HL-60 (cell line): ENCODE data around the gene MAP3K4.

Source experiments
- DNase-seq, 2 experiments: peaks; one replicate each; pipeline ENCODE4 v3.0.0-alpha.2; 2010 to 2020; ENCODE audit warnings: low read depth in 1 of 2, low spot score in 1 of 2
- H3K27ac ChIP-seq: fragments of 250-450 bp; sonication (Bioruptor Pico); replicated peaks from 2 replicates; pipeline ENCODE4 v1.5.1; 2020; ENCODE audit warnings: mild to moderate bottlenecking, moderate library complexity
- H3K27me3 ChIP-seq: fragments of 250-450 bp; sonication (Bioruptor Pico); 2 replicates; pipeline ENCODE4 v1.5.1; 2021; ENCODE audit warnings: mild to moderate bottlenecking, moderate library complexity; ENCODE audit not compliant: insufficient read depth, poor library complexity, severe bottlenecking
- H3K4me3 ChIP-seq: replicated peaks from 2 replicates; pipeline ENCODE4 v1.5.1; 2011; ENCODE audit warnings: mild to moderate bottlenecking, control low read depth, low read length; ENCODE audit not compliant: insufficient read depth
- GABPA ChIP-seq: IDR thresholded peaks from 2 replicates; pipeline ENCODE4 v1.6.1; 2012; ENCODE audit warnings: low read depth
- POLR2AphosphoS5 ChIP-seq: IDR thresholded peaks from 2 replicates; pipeline ENCODE4 v1.6.1; 2012; ENCODE audit warnings: low read depth
- SPI1 ChIP-seq: IDR thresholded peaks from 2 replicates; pipeline ENCODE4 v1.6.1; 2012; ENCODE audit warnings: low read depth, mild to moderate bottlenecking, borderline replicate concordance
- TF ChIP-seq, protein P1 (sequence below): IDR thresholded peaks from one replicate; pipeline ENCODE4 v1.5.1; 2011; ENCODE audit warnings: low read length, control low read depth, inconsistent platforms; ENCODE audit not compliant: insufficient read depth
- TF ChIP-seq, protein P2 (sequence below): IDR thresholded peaks from 2 replicates; pipeline ENCODE4 v1.6.1; 2012; ENCODE audit warnings: low read depth; ENCODE audit not compliant: insufficient replicate concordance

MAP3K4 gene

DNA sequence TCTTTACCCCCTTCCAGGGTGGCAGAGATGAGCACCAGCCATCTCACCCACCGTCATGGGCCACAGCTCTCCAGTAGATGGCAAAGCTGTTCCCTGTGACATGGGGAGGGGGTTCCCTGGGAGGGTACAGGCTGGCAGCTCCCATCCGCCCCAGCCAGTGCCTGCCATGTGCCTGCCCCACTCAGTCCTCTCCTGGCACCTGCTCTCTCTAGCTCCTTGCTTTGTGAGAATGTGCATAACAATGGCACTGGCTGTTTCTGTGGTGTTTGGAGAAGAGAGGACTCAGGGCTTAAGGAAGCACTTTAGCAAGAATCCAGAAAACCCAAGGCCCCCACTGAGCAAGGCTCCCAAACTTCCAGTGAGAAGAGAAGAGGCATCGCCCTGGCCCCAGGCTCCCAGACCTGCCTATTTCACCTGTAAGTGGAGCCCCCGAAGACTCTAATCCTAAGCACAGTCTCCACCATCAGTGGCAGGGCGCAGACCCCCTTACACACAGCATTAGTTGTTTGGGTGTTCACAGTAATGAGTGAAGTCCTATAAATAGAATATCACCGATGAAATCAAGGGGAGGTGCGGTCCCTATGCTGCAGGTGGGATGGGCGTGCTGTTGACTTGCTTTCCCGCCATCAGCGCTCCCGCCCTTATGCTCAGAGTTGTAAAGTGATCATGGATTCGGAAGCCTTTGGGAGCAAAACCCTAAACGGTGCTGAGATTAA, 172.1 kb downstream of the MAP3K4 start:
- TF ChIP-seq GABPA (no peak), POLR2AphosphoS5 (no peak), SPI1 (no peak)
- TF ChIP-seq, protein P1, sequence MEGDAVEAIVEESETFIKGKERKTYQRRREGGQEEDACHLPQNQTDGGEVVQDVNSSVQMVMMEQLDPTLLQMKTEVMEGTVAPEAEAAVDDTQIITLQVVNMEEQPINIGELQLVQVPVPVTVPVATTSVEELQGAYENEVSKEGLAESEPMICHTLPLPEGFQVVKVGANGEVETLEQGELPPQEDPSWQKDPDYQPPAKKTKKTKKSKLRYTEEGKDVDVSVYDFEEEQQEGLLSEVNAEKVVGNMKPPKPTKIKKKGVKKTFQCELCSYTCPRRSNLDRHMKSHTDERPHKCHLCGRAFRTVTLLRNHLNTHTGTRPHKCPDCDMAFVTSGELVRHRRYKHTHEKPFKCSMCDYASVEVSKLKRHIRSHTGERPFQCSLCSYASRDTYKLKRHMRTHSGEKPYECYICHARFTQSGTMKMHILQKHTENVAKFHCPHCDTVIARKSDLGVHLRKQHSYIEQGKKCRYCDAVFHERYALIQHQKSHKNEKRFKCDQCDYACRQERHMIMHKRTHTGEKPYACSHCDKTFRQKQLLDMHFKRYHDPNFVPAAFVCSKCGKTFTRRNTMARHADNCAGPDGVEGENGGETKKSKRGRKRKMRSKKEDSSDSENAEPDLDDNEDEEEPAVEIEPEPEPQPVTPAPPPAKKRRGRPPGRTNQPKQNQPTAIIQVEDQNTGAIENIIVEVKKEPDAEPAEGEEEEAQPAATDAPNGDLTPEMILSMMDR, result no peak
- TF ChIP-seq, protein P2, sequence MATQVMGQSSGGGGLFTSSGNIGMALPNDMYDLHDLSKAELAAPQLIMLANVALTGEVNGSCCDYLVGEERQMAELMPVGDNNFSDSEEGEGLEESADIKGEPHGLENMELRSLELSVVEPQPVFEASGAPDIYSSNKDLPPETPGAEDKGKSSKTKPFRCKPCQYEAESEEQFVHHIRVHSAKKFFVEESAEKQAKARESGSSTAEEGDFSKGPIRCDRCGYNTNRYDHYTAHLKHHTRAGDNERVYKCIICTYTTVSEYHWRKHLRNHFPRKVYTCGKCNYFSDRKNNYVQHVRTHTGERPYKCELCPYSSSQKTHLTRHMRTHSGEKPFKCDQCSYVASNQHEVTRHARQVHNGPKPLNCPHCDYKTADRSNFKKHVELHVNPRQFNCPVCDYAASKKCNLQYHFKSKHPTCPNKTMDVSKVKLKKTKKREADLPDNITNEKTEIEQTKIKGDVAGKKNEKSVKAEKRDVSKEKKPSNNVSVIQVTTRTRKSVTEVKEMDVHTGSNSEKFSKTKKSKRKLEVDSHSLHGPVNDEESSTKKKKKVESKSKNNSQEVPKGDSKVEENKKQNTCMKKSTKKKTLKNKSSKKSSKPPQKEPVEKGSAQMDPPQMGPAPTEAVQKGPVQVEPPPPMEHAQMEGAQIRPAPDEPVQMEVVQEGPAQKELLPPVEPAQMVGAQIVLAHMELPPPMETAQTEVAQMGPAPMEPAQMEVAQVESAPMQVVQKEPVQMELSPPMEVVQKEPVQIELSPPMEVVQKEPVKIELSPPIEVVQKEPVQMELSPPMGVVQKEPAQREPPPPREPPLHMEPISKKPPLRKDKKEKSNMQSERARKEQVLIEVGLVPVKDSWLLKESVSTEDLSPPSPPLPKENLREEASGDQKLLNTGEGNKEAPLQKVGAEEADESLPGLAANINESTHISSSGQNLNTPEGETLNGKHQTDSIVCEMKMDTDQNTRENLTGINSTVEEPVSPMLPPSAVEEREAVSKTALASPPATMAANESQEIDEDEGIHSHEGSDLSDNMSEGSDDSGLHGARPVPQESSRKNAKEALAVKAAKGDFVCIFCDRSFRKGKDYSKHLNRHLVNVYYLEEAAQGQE, result no peak
- DNase-seq, result no peak
- H3K27ac ChIP-seq, result no peak overlapping the region
- H3K4me3 ChIP-seq, result no peak overlapping the region
- no peaks in the 10 kb centered on the region for H3K27me3 ChIP-seq

DNA sequence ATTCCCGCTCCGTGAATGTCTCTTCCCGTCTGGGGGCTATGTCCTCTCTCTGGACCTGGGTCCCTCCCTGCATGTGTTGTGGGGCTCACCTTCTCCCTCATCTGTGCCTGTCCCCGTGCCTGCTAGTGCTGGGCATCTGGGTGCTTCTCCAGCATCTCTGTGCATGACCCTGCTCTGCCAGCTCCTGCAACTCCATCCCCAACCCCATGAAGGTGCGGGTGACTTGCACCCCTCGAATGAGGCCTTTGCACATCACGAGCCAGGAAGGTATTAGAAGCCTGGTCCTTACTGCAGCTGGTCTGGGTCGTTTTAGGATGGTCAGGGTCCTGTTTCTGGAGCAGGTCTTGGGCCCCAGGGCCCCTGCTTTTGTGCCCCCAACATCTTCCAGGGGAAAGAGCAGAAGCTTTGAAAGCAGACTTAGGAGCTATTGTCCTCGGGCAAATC, 172.6 kb downstream of the MAP3K4 start:
- TF ChIP-seq GABPA (no peak), POLR2AphosphoS5 (no peak), SPI1 (no peak)
- TF ChIP-seq, protein P2, result no peak
- TF ChIP-seq, protein P1, result no peak
- Histone ChIP-seq H3K27me3 (no peaks in the 10 kb centered on the region), H3K27ac (no peak overlapping the region), H3K4me3 (no peak overlapping the region)
- no peak for DNase-seq

DNA sequence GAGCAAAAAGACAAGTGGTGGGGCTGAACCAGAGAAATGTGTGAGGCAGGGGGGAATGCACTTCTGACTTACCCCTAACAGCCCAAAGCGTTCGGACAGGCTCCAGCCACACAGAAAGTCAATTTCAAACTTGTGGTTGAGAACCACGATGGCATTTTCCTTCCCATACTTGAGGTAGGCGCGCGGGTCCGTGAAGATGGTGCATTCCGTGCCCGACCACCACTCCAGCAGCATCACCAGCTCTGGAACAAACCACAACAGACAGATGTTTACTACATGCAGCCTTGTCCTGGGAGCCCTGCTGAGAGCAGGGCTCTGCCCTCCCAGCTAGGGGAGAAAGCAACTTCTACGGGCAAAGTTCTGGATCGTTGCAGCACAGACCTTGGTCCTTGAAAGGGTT, 174.6 kb downstream of the MAP3K4 start:
- Histone ChIP-seq H3K27me3 (no peaks in the 10 kb centered on the region), H3K27ac (no peak overlapping the region), H3K4me3 (no peak overlapping the region)
- no peak for DNase-seq
- TF ChIP-seq, protein P2, result no peak
- TF ChIP-seq GABPA, result no peak
- TF ChIP-seq POLR2AphosphoS5, result no peak
- TF ChIP-seq, protein P1, result no peak
- TF ChIP-seq SPI1, result no peak
